Fibroblast of lung (primary cell): Measurements from ENCODE around the gene RSAD1. TPM values are rescaled to one million over a fixed set of nuclear protein-coding genes. Genes with fewer than 3 reads are reported as not detected.
A peak's percentile ranks its signal among the peaks of the same experiment; 100 is the strongest.

Source experiments
- DNase-seq, 2 donors: peaks; one replicate each; pipeline versions ENCODE4 v3.0.0 to v3.0.0-alpha.2; 2010; ENCODE audit warnings: low read depth in 2 of 2
- H2AFZ ChIP-seq: 2 replicates; pipeline ENCODE4 v1.5.1; 2012; ENCODE audit warnings: low read length, control low read depth, inconsistent platforms
- H3K27ac ChIP-seq: 2 replicates; pipeline ENCODE4 v1.5.1; 2011; ENCODE audit warnings: low read length, control low read depth; ENCODE audit not compliant: insufficient read depth
- H3K27me3 ChIP-seq: 2 replicates; pipeline ENCODE4 v1.5.1; 2011; ENCODE audit warnings: mild to moderate bottlenecking, low read length; ENCODE audit not compliant: control insufficient read depth, insufficient read depth
- H3K36me3 ChIP-seq: 2 replicates; pipeline ENCODE4 v1.5.1; 2011; ENCODE audit warnings: low read length; ENCODE audit not compliant: control insufficient read depth, insufficient read depth
- H3K4me1 ChIP-seq: 2 replicates; pipeline ENCODE4 v1.5.1; 2011; ENCODE audit warnings: low read length; ENCODE audit not compliant: control insufficient read depth, insufficient read depth; ENCODE audit errors: extremely low read depth
- H3K4me2 ChIP-seq: 2 replicates; pipeline ENCODE4 v1.5.1; 2011; ENCODE audit warnings: low read length, control low read depth; ENCODE audit not compliant: insufficient read depth; ENCODE audit errors: extremely low read depth
- H3K4me3 ChIP-seq, 4 experiments: fragments of 200-600 bp in 1 of 4; sonication (generic) in 1 of 4; replicated peaks in 1 of 4; 2 replicates each; pipeline ENCODE4 v1.5.1; 2011 to 2016; ENCODE audit warnings: low read length in 4 of 4, low read depth in 3 of 4, mild to moderate bottlenecking in 3 of 4, control low read depth in 2 of 4, inconsistent platforms in 1 of 4, mixed read lengths in 1 of 4; ENCODE audit not compliant: insufficient read depth in 1 of 4; ENCODE audit errors: control extremely low read depth in 1 of 4
- H3K79me2 ChIP-seq: 2 replicates; pipeline ENCODE4 v1.5.1; 2012; ENCODE audit warnings: mild to moderate bottlenecking, low read length, inconsistent platforms; ENCODE audit not compliant: control insufficient read depth, insufficient read depth
- H3K9ac ChIP-seq: 2 replicates; pipeline ENCODE4 v1.5.1; 2011; ENCODE audit warnings: mild to moderate bottlenecking, low read length, control low read depth; ENCODE audit not compliant: insufficient read depth
- H3K9me3 ChIP-seq: 2 replicates; pipeline ENCODE4 v1.5.1; 2012; ENCODE audit warnings: low read depth, low read length; ENCODE audit not compliant: control insufficient read depth, insufficient read depth
- H4K20me1 ChIP-seq: 2 replicates; pipeline ENCODE4 v1.5.1; 2011; ENCODE audit warnings: low read length; ENCODE audit not compliant: control insufficient read depth, insufficient read depth; ENCODE audit errors: extremely low read depth
- CTCF ChIP-seq, 2 donors: IDR thresholded peaks in 1 of 2; conservative IDR thresholded peaks in 1 of 2; 1 replicate in 1 of 2; 2 replicates in 1 of 2; pipeline ENCODE4 v1.5.1; 2011 to 2012; ENCODE audit warnings: low read length in 2 of 2, control low read depth in 1 of 2, inconsistent platforms in 1 of 2, low read depth in 1 of 2, mild to moderate bottlenecking in 1 of 2
- EZH2 ChIP-seq: IDR thresholded peaks from 2 replicates; pipeline ENCODE4 v1.5.1; 2012; ENCODE audit warnings: low read length, control low read depth, mild to moderate bottlenecking; ENCODE audit errors: missing control alignments
- polyA plus RNA-seq, 2 donors: library from polyadenylated mRNA; depleted of rRNA in 1 of 2; stranded (reverse) in 1 of 2; unstranded in 1 of 2; fragments of >200 nt; gene quantifications; 2 replicates each; pipeline ENCODE4 v1.2.1, GENCODE V29; 2011 to 2012; ENCODE audit warnings: missing spikeins in 1 of 2
- total RNA-seq: library from RNA; depleted of rRNA; stranded (reverse); fragments of >200 nt; gene quantifications from 2 replicates; pipeline ENCODE4 v1.2.1, GENCODE V29; 2014

Gene RSAD1
- total and polyA plus RNA-seq, 2 donors (not counting 1 experiment from before 2014, with no cell fraction given): 12.5 to 28.4 TPM

- no peaks in the 10 kb centered on the region for H3K4me1 ChIP-seq
- no peak overlapping the region for H2AFZ ChIP-seq
- no peaks in the 10 kb centered on the region for H3K9me3 ChIP-seq
- no peaks in the 10 kb centered on the region for H3K36me3 ChIP-seq
- no peak for DNase-seq
- H3K4me3 ChIP-seq: no peak overlapping the region
- no peak overlapping the region for H3K4me2 ChIP-seq
- no peaks in the 10 kb centered on the region for H3K27me3 ChIP-seq
- no peaks in the 10 kb centered on the region for H4K20me1 ChIP-seq
- no peak for TF ChIP-seq CTCF (conservative IDR thresholded peaks at IDR 0.05 in 1 of 2, IDR thresholded peaks at IDR 0.05 in 1 of 2; ENCODE audit: low read depth in 1 of 2, low read length in 2 of 2)
- no peak for TF ChIP-seq EZH2
- H3K27ac ChIP-seq: no peak overlapping the region
- no peak overlapping the region for H3K9ac ChIP-seq
- no peaks in the 10 kb centered on the region for H3K79me2 ChIP-seq
Measured at GRCh38 chr17:50505591-50506130, 27.0 kb downstream of the RSAD1 start.

- Histone ChIP-seq H3K36me3 (no peaks in the 10 kb centered on the region), H3K4me2 (no peak overlapping the region), H3K27me3 (no peaks in the 10 kb centered on the region), H3K79me2 (no peaks in the 10 kb centered on the region), H3K4me3 (no peak overlapping the region), H3K27ac (no peak overlapping the region), H3K9me3 (no peaks in the 10 kb centered on the region), H2AFZ (no peak overlapping the region), H3K9ac (no peak overlapping the region), H3K4me1 (no peaks in the 10 kb centered on the region), H4K20me1 (no peaks in the 10 kb centered on the region)
- no peak for DNase-seq
- TF ChIP-seq CTCF (conservative IDR thresholded peaks at IDR 0.05 in 1 of 2, IDR thresholded peaks at IDR 0.05 in 1 of 2; ENCODE audit: low read depth in 1 of 2, low read length in 2 of 2) (no peak), EZH2 (no peak)
Measured at GRCh38 chr17:50506298-50506697, 27.6 kb downstream of the RSAD1 start.

GRCh38 chr17:50507871-50508572, 29.4 kb downstream of the RSAD1 start, which contains the start of gene MYCBPAP:
Gene MYCBPAP, plus strand, starts transcription at chr17:50508439. Its CDS starts 236 bp downstream, at chr17:50508675.
- Histone ChIP-seq H3K27me3 (no peaks in the 10 kb centered on the region), H3K4me2 (peak within 1 kb of the TSS; percentile 87), H3K4me1 (no peaks in the 10 kb centered on the region), H4K20me1 (no peaks in the 10 kb centered on the region), H3K36me3 (no peaks in the 10 kb centered on the region), H3K9ac (peak within 1 kb of the TSS; percentile 70), H3K4me3 (peak within 1 kb of the TSS; percentile 39 to 60 (median 56)), H3K27ac (peak within 1 kb of the TSS; percentile 65), H3K9me3 (no peaks in the 10 kb centered on the region), H2AFZ (peak within 1 kb of the TSS; percentile 96), H3K79me2 (no peaks in the 10 kb centered on the region)
- no peak for TF ChIP-seq EZH2
- TF ChIP-seq CTCF (conservative IDR thresholded peaks at IDR 0.05 in 1 of 2, IDR thresholded peaks at IDR 0.05 in 1 of 2; ENCODE audit: low read depth in 1 of 2, low read length in 2 of 2): no peak
- peak; percentile 80 to 83 for DNase-seq
